NCI-H748 (cell line): ENCODE measurements around the gene SRRM4.
"Not testable (repeated sequence)": the region's sequence is repeated elsewhere in the genome, so short reads cannot be mapped to it uniquely, and the experiment has no call there.

ENCODE experiments used
- DNase-seq: peaks from one replicate; lab custom pipeline; 2025; ENCODE audit not compliant: unreplicated experiment; lab: John Stamatoyannopoulos, UW

The SRRM4 gene

GRCh38 chr12:119068129-119068856 is 87.0 kb downstream of the SRRM4 start:
- DNase-seq: peak; percentile 39

GRCh38 chr12:119069147-119069642 is 87.9 kb downstream of the SRRM4 start:
- DNase-seq: peak; percentile 83

GRCh38 chr12:119071176-119071575 is 89.8 kb downstream of the SRRM4 start:
- DNase-seq: no peak

GRCh38 chr12:119071638-119072231 is 90.4 kb downstream of the SRRM4 start:
- DNase-seq: no peak

GRCh38 chr12:119072440-119072839 is 91.1 kb downstream of the SRRM4 start:
- DNase-seq: no peak

DNA sequence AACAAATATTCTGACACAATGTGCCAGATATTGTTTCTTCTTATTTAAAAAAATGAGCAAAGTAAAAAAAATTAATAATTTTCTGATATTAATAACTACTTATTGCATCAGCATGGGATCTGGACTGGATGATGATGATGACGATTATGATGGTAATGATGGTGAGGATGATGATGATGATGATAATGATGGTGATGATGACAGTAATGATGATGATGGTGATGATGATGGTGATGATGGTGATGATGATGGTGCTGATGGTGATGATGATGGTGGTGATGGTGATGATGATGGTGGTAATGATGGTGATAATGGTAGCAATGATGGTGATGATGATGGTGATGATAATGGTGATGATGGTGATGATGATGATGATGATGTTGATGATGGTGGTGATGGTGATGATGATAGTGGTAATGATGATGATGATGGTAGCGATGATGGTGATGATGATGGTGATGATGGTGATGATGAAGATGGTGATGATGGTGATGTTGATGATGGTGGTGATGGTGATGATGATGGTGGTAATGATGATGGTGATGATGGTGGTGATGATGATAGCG is 94.0 kb downstream of the SRRM4 start:
- DNase-seq: no peak

GRCh38 chr12:119075918-119076317 is 94.6 kb downstream of the SRRM4 start:
- no peak for DNase-seq

- DNase-seq: no peak
Observed at GRCh38 chr12:119079530-119079929, 98.2 kb downstream of the SRRM4 start.

DNA sequence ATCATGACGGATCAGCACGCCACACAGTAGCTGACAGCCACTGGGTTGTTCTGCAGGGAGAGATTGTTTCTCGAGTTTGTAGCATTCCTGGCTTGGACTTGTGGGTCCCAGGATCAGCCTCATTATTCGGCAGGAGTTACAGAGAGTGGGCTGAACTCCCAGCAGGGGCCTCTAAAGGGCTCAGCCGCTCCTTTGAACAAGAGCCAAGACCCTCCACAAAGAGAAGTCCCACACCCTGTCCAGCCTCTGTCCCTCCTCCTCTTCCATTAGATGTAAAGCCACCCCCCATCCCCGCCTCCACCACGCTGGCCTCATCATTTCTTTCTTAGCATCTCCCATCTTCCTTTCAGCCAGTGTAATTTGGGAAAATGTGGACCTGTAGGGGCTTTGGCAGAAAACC is 100.7 kb downstream of the SRRM4 start:
- DNase-seq: no peak

DNA sequence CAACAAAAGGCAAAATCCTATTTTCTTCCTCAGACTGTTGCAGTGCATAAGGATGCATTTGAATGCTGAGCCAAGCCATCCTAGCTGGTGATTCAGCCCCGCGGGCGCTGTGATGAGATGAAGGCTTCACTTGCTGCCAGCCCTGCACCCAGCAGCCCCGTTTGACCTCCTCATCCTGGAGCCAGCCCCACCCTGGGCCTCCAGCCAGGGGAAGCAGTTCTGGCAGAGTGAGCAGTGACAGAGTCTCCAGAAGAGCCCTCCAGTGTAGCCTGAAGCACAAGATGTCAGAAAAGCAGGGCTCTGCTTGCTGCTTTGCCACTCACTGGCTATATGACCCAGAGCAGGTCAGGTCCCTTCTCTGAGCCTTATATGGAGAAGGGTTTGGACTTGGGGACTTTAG is 101.2 kb downstream of the SRRM4 start:
- no peak for DNase-seq

DNA sequence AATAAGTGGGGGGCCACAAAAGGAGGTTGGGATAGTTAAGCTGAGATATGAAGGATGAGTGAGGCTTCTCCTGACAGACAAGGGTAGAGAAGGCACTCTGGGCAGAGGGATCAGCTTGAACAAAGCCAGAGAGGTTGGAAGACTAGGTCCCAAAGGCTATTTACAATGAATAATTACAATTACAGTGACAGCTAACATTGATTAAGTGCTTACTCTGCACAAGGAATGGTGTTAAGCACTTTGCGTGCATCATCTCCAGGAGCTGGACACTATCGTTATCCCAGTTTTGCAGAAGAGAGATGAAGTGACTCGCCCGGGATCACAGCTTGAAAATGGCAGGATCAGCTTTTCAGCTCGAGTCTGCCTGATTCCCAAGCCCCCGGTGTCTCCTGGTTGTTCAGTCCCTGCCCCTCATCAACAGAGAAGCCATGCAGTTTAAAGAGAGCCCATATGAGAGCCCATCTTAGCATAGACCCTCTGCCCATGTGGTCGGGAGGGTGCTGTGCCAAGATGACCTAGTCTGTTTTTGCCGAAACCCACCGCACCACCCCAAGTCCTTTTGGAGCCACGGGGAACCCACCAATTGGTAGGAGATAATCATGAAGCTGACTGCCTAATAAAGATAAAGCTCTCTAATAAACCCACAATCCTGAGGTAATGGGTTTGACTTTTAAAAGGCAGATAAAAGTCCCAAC is 107.5 kb downstream of the SRRM4 start:
- DNase-seq: no peak

DNA sequence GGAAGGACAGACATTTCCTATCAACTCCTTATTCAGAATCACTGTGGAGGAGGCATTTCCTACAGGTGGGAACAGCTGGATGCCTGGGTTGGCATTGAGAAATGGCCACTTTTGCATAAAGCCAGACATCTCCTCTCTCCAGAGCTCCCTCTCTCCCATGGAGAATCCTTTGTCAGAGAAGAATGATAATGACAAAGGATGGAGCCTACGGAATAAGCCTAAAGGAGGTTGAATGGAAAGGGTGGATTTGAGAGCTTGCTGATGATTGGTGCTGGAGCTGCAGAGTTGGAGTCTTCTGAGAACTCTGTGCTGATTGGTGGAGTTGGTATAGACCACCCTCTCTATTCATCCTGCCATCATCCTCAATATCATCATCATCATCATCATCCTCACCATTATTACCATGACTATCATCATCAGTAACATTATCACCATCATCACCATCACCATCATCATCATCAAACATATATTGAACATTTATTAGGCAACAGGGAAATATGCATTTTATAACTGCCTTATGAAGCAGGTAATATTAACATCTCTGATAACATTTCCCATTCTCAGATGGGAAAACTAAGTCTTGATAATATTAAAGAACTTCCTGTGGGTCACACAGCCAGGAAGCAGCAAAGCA is 108.2 kb downstream of the SRRM4 start:
- DNase-seq: no peak

- no peak for DNase-seq
Observed at GRCh38 chr12:119090276-119090675, 108.9 kb downstream of the SRRM4 start.

GRCh38 chr12:119090865-119091264 is 109.5 kb downstream of the SRRM4 start:
- no peak for DNase-seq

DNA sequence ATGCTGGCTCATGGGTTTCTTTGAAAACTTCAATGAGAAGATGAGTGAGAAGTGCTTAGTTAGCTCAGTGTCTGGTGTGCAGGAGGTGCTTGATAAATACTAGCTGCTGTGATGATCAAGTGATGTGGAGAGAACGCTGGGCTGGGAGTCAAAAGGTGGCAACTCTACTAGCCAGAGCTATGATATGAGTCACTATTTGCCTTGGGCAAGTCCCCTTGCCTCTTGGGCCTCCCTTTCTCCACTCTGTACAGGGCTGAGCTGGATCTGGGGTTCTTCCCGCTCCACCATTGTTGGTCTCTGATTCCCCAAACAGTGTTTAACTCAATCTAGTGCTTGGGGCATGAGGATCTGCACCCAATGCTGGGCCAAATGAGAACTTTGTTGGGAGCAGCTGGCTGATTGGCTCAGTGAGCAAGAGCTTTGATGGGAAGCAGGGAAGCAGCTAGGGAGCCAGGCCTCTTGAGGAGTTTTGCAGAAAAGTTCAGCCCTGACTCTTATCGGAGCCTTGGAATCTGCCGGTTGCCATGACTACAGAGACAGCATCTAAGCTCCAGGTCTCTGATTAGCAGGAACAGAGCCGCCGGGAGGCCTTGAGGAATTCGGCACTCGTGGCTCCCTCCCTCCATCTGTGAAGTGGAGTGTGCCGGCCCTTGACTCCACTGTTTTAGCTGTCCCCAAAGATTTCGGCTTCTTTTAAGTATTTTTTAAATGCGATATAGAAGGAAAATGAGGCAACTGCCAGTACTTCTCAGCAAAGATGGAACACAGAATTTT is 115.3 kb downstream of the SRRM4 start:
- DNase-seq: no peak

GRCh38 chr12:119100933-119101332 is 119.6 kb downstream of the SRRM4 start:
- DNase-seq: no peak

- no peak for DNase-seq
Observed at GRCh38 chr12:119102274-119102673, 120.9 kb downstream of the SRRM4 start.

DNA sequence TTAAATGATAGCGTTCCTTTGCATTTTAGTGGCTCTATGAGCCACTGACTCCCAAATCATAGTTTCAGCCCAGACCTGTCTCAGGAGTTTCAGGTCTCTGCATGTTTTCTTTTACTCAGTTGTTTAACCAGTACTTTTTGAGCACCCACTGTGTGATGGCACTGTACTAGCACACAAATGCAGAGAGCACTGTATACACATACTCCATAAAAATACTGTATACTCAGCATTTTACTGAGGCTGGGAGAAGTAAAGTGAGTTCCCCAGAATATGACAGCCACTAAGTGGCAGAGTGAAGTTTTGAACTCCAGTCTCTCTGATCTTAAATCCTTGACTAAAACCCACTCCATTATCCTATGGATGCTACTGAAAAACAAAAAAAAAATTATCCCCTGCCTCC is 121.4 kb downstream of the SRRM4 start:
- no peak for DNase-seq

DNA sequence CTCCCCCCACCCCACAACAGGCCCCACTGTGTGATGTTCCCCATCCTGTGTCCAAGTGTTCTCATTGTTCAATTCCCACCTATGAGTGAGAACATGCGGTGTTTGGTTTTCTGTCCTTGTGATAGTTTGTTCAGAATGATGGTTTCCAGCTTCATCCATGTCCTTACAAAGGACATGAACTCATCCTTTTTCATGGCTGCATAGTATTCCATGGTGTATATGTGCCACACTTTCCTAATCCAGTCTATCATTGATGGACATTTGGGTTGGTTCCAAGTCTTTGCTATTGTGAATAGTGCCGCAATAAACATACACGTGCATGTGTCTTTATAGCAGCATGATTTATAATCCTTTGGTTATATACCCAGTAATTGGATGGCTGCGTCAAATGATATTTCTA is 123.6 kb downstream of the SRRM4 start:
- not testable (repeated sequence) for DNase-seq

DNA sequence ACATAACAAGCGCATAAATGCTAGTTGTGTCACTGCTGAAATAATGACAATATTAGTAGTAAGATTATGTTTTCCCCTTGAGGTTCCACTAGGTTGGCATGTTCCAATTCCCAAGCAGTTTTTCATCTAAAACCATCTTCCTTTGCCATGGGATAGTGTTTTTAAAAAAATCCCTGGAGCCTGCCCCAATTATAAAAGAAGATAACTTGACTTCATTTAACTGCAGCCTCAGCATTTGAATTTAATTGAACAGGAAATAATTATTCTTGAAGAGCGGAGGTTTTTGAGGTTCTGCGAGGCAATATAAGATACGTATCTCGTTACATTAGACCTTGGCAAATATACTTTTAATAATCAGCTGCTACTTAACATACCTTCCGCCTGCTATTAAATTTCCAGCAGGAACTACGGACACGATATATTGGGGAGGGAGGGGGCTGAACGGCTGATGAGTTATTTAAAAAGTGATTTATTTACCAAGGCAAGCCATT is 132.2 kb downstream of the SRRM4 start:
- peak; percentile 52 for DNase-seq
